ENCODE results near the gene TFEC.

GRCh38 chr7:115975766-115976165, 54.8 kb downstream of the TFEC start:
- TF ChIP-seq CTCF (IDR thresholded peaks at IDR 0.05 in 2 of 3, conservative IDR thresholded peaks at IDR 0.05 in 1 of 3; ENCODE audit: borderline replicate concordance in 1 of 3, insufficient read depth in 1 of 3, low read depth in 2 of 3, low read length in 2 of 3) (no peak), ATF3 (IDR thresholded peaks at IDR 0.05) (no peak), POLR2A (IDR thresholded peaks at IDR 0.05; ENCODE audit: borderline replicate concordance, extremely low read depth, insufficient read depth, insufficient read length) (no peak), REST (IDR thresholded peaks at IDR 0.05; ENCODE audit: low read depth) (no peak)

All from HCT116 (cell line).